Stimulated activated CD4-positive, alpha-beta T cell treated with anti-CD3 and anti-CD28 coated beads, TNF-alpha, amount 100 ng/mL, for 1 hour (primary cell): ENCODE results near the gene LIN52.
"Not testable (repeated sequence)": the region's sequence is repeated elsewhere in the genome, so short reads cannot be mapped to it uniquely, and the experiment has no call there.

Experiments
- DNase-seq, 3 donors: peaks; one replicate each; pipeline ENCODE4 v3.0.0-alpha.2; 2020; ENCODE audit warnings: low read depth in 3 of 3, low spot score in 1 of 3

Gene LIN52

DNA sequence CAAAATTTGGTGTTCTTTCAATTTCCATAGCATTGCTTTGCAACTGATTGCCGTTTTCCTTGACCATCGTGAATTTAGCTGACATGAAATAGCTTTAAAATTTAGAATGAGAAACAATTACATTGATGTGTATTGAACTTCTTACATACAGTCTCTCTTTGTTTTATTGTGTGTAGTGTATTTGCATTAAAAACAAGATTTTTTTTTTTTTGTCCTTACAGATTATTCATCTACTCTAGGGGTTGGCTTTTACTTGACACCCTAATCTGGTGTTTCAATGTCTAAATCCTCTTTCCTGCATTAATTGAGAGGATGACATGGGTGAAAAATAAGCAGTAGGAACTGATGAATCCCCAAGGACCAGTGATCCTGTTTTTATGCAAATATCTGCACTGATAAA lies 20.6 kb downstream of the LIN52 start:
- no peak for DNase-seq

DNA sequence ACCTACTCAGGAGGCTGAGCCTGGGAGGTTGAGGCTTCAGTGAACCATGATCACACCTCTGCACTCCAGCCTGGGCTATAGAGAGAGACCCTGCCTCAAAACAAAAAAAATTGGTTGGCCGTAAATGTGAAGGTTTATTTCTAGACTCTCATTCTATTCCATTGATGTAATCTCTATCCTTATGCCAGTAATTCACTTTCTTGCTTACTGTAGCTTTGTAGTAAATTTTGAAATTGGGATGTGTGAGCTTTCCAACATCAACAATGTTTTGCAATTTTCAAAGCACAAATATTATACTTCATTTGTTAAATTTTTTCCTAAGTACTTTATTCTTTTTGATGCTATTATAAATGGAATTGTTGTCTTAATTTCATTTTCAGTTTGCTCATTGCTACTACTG lies 24.6 kb downstream of the LIN52 start:
- DNase-seq = no peak

DNA sequence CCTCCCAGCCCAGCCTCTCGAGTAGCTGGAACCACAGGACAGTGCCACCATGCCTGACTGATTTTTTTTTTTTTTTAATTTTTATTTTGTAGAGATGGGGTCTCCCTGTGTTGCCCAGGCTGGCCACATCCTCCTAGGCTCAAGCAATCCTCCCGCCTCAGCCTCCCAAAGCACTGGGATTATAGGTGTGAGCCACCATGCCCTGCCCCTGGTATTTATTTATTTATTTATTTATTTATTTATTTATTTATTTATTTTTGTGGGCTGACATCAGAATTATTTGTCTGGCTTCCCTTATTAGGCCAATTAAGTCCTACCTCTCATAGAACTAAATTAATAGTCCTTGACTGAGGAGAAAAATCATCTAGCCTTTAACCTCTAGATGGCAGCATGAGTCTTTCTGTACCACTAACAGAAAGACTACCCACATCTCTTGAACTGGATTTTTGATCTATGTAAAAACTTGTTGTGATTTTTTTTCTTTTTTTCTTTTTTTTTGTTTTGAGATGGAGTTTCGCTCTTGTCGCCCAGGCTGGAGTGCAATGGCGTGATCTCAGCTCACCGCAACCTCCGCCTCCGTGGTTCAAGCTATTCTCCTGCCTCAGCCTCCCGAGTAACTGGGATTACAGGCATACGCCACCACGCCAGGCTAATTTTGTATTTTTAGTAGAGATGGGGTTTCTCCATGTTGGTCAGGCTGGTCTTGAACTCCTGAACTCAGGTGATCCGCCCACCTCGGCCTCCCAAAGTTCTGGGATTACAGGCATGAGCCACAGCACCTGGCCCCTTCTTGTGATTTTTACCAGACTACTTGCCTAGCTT lies 26.9 kb downstream of the LIN52 start:
- DNase-seq = not testable (repeated sequence)

DNA sequence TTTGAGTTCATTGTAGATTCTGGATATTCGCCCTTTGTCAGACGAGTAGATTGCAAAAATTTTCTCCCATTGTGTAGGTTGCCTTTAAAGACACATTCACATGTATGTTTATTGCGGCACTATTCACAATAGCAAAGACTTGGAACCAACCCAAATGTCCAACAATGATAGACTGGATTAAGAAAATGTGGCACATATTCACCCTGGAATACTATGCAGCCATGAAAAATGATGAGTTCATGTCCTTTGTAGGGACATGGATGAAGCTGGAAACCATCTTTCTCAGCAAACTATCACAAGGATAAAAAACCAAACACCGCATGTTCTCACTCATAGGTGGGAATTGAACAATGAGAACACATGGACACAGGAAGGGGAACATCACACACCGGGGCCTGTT lies 40.7 kb downstream of the LIN52 start:
- DNase-seq = not testable (repeated sequence)

DNA sequence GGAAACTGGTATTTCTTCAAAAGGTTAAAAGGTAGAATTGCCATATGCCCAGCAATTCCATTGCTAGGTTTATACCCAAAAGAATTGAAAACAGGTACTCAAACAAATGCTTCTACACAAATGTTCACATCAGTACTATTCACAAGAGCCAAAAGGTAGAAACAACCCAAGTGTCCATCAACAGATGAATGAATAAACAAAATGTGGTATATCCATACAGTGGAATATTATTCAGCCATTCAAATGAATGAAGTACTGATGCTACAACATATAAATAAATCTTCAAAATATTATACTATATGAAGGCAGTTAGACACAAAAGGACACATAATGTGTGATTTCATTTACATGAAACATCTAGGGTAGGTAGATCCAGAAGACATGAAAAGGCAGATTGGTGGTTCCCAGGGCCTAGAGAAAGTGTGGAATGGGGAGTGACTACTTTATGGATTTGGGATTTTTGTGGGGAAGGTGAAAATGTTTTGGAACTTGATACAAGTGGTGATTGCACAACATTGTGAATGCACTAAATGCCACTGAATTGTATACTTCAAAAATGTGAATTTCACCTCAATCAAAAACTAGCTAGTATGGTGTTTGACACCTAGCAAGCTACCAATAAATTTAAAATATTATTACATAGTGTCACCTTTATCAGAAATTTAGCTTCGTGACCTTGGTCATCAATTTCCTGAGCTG lies 41.7 kb downstream of the LIN52 start:
- no peak for DNase-seq

DNA sequence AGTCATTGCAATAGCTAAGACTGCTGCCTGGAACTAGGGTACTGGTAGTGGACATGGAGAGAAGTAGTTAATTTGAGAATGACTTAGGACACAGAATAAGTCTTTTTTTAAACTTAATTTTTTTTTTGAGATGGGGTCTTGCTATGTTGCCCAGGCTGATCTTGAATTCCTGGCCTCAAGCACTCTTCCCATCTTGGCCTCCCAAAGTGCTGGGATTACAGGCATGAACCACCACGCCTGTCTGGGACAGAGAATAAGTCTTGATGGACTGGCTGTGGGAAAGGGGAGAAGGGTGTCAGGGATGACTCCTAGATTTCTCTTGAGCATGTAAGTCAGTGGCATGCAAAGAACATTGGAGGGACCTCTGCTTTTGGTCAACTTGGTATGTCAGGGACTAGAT lies 42.9 kb downstream of the LIN52 start:
- DNase-seq = no peak

DNA sequence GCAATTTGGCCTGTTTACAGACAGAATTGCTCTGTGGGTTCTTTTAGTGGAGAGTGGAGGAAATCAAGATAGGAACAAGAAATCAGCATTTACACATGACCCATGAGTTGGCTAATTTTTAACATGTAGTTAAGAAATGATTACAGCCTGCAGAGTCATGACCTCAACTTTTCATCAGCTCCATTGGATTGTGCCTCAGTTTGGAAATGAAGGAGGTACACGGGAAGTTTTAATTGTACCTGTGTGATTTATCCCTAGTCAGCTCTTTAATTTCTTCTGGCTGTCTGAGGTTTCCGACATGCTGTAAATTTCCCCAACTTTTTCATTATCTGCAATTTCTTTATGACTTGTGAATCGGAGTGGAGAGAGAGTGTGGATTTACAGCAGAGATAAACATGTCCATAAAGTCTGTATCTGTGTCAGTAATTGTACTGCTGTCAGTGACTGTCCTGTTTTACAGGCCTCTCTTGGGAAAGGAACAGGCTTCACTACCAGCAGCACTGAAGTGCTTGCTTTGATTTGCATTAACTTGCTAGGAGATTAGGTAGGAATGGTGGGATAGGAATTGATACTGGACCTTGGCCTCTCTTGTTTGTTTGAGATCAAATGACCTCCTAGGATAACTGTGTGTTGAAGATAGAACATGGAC lies 49.2 kb downstream of the LIN52 start:
- no peak for DNase-seq

DNA sequence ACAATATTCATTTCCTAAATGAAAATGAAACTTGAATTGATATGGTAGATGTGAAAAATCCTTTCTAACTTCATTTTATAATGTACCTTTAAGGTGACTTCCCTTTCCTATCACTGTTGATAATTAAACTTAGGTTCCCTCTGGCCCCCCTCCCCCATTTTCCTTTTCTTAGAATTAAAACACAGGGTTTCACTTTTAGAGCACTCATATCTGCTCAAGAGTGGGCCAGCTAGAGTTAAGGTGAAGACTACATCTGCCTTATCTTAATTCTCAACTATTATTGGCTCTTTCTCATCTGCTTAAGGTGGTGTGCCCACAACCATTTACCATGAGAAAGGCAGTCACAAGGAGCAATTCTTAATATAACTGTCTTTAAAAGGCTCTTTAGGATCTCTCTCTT lies 49.7 kb downstream of the LIN52 start:
- DNase-seq = no peak

DNA sequence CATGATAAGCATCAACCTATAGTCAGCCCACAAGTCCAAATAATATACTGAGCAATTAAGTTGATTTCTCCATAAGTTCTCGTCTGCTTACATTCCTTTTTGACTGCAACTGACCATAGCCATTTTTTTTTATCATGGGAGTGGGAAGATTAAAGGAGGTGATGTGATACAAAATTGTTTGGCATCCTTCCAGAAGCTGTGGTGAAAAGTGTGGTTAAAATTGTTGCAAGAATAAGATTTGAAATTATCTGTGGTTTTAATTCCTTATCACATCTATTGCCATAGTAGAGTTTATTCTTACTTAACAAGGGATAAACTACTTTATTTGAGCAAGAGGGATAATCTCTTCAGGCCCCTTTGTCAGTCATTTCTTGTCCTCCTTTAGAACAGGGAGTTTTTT lies 50.7 kb downstream of the LIN52 start:
- no peak for DNase-seq

DNA sequence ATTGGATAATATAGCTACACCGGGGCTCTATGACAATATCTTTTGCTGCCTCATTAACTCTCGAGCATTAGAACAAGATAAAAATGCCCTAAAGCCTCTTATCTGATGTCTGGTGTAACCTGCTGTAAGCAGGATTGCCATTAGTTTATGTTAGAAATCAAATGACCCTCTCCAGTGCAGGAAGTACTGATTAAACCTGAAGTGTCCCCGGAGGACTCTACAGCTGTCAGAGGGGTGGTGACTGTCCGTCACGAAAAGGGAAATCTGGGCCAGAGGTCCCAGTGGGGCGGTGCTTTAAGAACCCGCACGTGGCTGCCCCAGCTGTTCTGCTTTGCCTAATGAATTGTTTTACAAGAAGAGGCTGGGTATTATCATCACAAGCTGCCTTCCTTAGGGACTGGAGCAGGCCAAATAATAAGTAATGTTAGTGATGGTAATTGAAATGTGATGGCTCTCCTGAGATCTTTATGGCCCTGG lies 55.7 kb downstream of the LIN52 start:
- no peak for DNase-seq

DNA sequence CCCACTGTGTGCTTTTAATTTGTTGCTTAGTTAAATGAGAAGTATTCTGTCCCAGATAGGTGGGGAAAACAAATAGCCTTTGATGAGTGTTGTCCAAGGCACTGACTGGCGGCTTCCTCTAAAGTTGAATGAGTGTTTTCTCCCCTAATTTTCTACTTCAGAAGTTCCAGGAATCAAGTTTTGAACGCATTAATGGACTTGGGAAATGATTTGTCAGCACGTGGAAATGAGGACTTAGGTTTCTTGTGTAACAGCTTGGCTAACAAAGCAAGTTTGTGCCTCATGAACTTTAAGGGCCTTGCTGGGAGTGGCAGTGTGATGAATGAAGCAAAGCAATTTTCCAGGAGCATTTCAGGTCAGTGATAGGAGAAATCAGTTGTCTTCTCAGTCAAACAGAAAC lies 56.9 kb downstream of the LIN52 start:
- DNase-seq = no peak

DNA sequence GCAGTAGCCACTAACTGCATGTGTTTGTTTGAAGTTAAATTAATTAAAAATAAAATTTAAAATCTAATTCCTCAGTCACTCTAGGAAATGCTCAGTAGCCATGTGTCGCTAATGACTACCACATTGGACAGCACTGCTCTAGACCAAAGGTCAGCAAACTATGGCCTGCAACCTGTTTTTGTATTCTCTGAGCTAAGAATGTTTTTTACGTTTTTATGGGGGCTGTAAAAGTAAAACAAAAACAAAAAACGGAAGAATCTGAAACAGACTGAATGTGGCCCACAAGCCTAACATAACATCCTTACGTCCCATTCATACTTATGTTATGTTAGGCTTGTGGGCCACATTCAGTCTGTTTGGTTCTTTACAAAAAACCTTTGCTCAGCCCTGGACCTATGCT lies 57.8 kb downstream of the LIN52 start:
- no peak for DNase-seq

DNA sequence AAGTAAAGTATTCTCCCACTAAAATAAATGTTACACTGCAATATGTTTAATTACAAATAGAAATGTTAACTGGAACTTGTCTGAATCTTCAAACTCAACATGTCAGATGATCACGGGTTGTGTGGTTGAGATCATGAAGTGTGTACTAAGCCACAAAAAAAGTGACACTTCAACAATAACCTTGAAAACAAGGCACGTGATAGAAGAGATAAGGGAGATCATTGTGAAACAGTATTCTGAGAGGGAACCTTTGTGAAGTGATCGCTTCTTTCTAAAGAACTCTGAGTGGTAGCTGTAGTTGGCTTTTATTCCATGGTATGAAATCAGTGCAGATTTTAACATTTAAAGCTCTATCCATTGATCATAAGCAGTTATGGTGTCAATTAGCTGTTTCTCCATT lies 60.0 kb downstream of the LIN52 start:
- DNase-seq = no peak

DNA sequence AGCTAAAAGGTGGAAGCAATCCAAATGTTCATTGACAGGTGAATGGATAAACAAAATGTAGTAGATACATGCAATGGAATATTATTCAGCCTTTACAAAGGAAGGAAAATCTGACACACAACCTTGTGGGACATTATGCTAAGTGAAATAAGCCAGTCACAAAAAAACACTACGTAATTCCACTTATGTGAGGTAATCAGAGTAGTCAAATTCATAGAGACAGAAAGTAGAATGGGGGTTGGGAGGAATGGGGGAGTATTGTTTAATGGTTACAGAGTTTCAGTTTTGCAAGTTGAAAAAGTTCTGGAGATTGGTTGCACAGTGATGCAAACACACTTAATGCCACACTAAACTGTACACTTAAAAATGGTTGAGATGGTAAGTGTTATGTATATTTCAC lies 62.8 kb downstream of the LIN52 start:
- no peak for DNase-seq

DNA sequence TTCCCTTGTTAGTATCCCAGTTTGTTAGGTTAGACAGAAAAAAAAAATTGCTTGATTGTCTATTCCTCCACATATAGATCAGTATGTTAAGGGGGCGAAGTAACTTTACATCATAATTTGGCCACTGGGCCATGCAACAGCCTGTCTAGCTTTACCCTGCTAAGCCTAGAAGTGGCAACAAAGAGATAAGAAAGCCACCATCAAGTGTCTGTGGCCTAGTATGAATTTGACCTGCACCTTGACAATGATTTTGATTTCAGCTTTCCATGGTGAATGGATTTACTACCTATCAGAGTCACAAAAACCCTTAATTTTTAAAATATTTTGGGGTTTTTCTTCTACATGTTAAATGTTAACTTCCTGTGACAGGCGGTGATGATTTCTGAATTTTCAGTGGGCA lies 63.9 kb downstream of the LIN52 start:
- DNase-seq = no peak

DNA sequence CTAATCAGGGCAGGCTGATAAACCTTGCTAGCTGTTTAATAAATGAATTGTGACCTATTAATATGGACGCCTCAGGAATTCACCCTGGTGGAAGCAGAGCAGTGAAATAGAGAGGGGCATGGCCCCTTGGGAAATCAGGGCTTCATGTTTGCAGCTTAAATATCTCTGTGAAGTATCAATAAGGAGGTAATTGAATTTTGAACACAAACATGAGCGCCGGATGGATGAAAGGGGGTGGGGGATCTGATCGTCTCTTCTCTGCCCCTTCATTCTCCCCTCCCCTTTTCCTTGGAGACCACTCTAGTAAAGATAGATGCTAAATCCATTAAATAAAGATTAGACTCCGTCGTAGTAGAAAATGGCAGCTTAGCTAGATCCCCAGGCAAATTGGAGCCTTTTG lies 70.5 kb downstream of the LIN52 start:
- no peak for DNase-seq

DNA sequence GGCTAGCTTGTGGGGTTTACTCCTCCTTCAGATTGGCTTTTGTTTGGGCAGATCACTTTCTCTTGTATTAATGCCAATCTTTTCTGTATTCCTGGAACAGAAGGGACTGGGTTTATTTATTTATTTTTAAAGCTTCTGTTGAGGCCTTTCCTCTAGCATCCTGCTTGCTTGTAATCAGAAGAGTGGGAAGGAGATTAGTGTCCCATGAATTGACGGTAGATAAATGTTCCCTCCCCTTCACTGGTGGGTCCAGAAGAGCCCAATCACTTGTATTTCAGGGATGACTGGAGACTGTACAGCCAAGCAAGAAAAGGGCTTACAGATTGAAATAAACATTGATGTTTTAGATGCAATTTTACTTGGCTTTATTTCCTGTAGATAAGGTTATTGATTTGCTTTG lies 71.0 kb downstream of the LIN52 start:
- no peak for DNase-seq

DNA sequence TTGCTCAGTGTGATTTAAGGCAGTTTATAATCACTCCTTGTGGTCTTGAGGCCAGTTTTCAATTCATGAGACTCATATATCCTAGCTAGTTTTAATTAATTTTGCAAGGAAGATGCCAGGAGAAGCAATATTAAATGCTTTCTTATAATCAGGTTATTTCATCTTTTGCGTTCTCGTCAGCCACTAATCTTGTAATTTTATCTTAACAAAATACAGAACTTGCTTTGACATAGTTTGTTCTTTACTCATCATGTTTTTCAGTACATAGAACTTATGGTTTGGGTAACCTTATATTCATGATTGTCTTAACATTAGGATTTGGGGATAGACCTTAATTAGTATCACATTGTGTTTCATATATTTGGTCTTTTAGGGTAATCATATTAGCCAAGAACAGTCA lies 76.0 kb downstream of the LIN52 start:
- no peak for DNase-seq

DNA sequence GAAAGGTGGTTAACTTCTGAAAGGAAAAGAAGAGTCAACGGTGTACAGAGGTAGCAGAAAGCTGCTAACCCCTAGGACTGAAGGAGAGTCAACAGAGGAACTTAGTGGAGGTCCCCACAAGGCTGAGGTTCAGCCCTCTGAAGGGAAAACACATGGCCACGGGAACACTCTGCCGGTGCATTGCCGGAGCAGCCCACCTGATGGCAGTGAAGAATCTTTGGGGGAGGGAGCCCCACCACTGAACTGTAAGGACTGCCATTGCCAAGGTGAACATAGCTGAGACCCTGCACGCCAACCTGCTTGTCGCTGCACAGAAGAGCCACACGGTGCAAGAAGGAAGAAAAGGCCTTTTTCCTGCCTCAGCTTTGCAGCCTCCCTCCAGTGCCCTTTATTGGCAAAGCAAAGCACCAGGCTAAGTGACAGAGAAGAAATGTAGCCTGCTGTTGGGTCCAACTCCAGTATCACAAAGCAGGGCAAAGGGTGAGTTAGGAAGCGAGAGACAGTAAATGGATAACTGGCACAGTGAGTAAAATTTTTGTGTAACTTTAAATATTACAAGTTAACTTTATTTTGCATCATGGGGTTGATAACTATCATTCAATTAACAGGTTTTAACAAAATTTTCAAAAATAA lies 76.9 kb downstream of the LIN52 start:
- DNase-seq = no peak

DNA sequence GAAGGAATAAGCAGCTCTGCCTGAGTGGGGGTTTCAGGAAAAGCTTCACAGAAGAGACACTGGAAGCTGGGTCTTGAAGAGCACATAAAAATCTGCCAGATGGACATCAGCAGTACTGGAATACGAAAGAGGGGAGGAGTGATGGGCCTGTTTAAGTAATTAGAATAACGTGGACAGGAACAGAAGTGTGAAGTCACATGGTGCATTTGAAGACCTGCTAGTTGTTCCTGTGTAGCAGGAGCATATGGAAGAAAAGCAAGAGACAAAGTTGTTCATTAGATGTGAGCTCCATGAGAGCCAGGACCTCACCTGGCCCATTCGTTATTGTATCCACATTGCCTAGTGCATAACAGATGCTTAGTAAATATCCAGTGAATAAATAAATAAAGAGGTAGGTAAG lies 85.2 kb downstream of the LIN52 start:
- no peak for DNase-seq

DNA sequence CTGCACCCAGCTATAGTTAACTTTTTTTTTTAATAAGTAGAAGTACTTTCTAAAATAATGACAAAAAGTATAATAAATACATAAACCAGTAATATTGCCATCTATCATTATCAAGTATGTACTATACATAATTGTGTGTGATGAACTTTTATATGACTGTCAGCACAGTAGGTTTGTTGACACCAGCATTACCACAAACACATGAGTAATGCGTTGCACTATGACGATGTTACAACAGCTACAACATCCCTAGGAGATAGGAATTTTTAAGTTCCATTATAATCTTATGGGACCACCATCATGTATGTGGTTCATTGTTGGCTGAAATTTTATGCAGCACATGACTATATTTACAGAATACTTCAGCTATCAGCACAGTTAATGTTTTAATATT lies 91.6 kb downstream of the LIN52 start:
- DNase-seq = no peak

DNA sequence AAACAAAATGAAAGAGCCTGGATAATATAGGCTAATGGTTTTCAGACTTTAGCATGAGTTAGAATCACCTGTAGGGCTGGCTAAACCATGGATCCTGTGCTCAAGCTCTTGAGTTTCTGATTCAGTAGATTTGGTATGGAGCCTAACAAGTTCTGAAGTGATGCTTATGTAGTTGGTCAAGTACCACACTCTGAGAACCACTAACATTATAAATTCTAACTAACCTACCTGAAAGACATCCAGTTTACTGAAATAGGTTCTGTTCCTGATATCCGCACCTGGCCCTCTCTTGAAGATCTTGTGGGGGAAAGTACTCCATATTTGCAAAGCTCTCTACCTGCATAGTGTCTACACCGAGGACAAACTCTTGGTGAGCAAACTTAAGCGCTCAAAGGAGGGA lies 95.1 kb downstream of the LIN52 start:
- DNase-seq = no peak
